ENCODE results near the gene PCOLCE2.
"Not testable (repeated sequence)": the region's sequence is repeated elsewhere in the genome, so short reads cannot be mapped to it uniquely, and the experiment has no call there.

DNA sequence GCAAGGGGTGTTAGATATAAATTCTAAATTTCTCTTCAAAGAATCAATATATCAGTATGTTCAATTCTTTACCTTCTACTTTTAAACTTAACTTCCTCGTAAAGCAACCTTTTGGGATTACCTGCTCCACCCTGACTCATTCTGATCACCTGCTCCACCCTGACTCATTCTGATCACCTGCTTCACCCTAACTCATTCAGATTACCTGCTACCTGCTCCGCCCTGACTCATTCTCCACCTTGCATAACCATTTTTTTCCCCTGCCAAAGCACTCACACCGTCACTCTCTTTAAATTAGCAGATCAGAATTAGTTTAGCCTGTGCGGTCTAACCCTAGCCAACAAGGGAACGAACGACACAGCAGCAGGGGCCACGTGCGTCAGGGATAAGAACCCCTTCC, 20.5 kb downstream of the PCOLCE2 start:
- TF ChIP-seq, protein P1, sequence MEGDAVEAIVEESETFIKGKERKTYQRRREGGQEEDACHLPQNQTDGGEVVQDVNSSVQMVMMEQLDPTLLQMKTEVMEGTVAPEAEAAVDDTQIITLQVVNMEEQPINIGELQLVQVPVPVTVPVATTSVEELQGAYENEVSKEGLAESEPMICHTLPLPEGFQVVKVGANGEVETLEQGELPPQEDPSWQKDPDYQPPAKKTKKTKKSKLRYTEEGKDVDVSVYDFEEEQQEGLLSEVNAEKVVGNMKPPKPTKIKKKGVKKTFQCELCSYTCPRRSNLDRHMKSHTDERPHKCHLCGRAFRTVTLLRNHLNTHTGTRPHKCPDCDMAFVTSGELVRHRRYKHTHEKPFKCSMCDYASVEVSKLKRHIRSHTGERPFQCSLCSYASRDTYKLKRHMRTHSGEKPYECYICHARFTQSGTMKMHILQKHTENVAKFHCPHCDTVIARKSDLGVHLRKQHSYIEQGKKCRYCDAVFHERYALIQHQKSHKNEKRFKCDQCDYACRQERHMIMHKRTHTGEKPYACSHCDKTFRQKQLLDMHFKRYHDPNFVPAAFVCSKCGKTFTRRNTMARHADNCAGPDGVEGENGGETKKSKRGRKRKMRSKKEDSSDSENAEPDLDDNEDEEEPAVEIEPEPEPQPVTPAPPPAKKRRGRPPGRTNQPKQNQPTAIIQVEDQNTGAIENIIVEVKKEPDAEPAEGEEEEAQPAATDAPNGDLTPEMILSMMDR (IDR thresholded peaks at IDR 0.05; ENCODE audit: low read depth, low read length), result not testable (repeated sequence)
- TF ChIP-seq EZH2phosphoT487 (IDR thresholded peaks at IDR 0.05; ENCODE audit: low read depth), result not testable (repeated sequence)

Data from OCI-LY3 (cell line).